Suprapubic skin (tissue), 4 donors: ENCODE measurements around the gene TCEA2. TPM values are rescaled to one million over a fixed set of nuclear protein-coding genes. Genes with fewer than 3 reads are reported as not detected.

Experiments used
- DNase-seq, 2 donors: peaks; one replicate each; pipeline ENCODE4 v3.0.0-alpha.2; 2019; ENCODE audit warnings: low spot score in 2 of 2
- H3K27ac ChIP-seq: fragments of 200-600 bp; sonication (generic); one replicate; pipeline ENCODE4 v1.5.1; 2019
- H3K27me3 ChIP-seq: fragments of 200-600 bp; sonication (generic); one replicate; pipeline ENCODE4 v1.5.1; 2019
- H3K36me3 ChIP-seq: fragments of 200-600 bp; sonication (generic); one replicate; pipeline ENCODE4 v1.5.1; 2019
- H3K4me1 ChIP-seq: fragments of 200-600 bp; sonication (generic); one replicate; pipeline ENCODE4 v1.5.1; 2019
- H3K4me3 ChIP-seq: fragments of 200-600 bp; sonication (generic); one replicate; pipeline ENCODE4 v1.5.1; 2019; ENCODE audit warnings: mild to moderate bottlenecking
- H3K9me3 ChIP-seq: fragments of 200-600 bp; sonication (generic); one replicate; pipeline ENCODE4 v1.5.1; 2019
- EP300 ChIP-seq: sonication (generic); formaldehyde crosslinking; IDR thresholded peaks from one replicate; pipeline ENCODE4 v1.6.1; 2017; ENCODE audit warnings: antibody characterized with exemption
- POLR2A ChIP-seq, 2 donors: fragments of 450-650 bp; IDR thresholded peaks; one replicate each; pipeline ENCODE4 v1.6.1; 2017; ENCODE audit warnings: antibody characterized with exemption in 2 of 2, mild to moderate bottlenecking in 2 of 2, moderate library complexity in 2 of 2
- POLR2AphosphoS5 ChIP-seq, 3 donors: sonication (generic); formaldehyde crosslinking; IDR thresholded peaks; one replicate each; pipeline ENCODE4 v1.6.1; 2017; ENCODE audit warnings: antibody characterized with exemption in 3 of 3
- WGBS: methylation state at CpG from one replicate; pipeline ENCODE4 v1.1.5; 2018; 5-methylcytosine and 5-hydroxymethylcytosine counted together
- total RNA-seq, 4 donors: library from RNA; depleted of rRNA; stranded (reverse); fragments of >200 nt; gene quantifications; one replicate each; pipeline ENCODE4 v1.1.0, GENCODE V29; 2016
- TF ChIP-seq, protein P1 (sequence below), 2 donors: fragments of 200-600 bp in 1 of 2; fragments of 450-650 bp in 1 of 2; sonication (generic) in 1 of 2; IDR thresholded peaks; one replicate each; pipeline ENCODE4 v1.5.1; 2016 to 2019; ENCODE audit warnings: antibody characterized with exemption in 2 of 2, mild to moderate bottlenecking in 1 of 2, moderate library complexity in 1 of 2

The TCEA2 gene
- total RNA-seq, 4 donors from 2014 or later: 8.6 to 27.9 (median 13.2) TPM

DNA sequence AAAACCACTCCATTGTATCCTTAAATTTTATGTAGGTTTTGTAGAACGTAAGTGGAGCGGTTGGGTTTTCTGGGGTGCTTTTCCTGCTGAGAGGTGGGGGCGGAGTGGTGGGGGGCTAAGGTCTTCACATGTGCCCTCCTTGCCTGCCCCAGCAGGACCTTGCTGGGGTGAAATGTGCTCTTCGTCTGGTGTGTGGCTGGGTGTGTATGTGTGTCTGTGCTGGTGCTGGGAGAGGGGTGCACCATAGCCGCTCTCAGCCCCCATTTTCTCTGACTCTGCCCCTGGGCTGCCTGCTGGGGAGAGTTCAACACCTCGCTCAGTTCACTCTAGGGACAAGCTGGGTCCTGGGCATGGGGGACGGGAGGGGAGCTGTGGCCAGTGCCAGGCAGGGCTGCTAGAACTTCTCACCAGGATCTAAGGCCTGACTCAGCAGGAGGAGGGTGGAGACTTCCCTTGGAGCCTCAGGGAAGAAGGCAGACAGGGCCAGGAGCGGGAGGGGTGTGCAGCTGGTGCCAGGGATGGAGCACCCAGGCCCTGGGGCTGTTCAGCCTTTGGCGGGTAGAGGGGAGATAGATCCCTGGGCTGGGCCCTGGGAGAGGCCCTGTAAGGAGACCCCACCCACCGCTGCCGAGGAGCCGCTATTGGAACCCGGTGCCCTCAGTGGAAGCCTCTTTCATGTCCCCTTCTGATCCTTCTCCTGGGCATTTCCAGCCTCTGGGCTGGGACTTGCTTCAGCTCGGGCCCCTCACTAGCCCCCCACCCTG, 18.3 kb upstream of the TCEA2 start:
- no peaks in the 10 kb centered on the region for H3K9me3 ChIP-seq
- no peak overlapping the region for H3K4me3 ChIP-seq
- peaks cover 53% of the 10 kb centered on the region for H3K4me1 ChIP-seq
- TF ChIP-seq POLR2A (IDR thresholded peaks at IDR 0.05) (no peak), EP300 (no peak), POLR2AphosphoS5 (IDR thresholded peaks at IDR 0.05) (no peak)
- TF ChIP-seq, protein P1, sequence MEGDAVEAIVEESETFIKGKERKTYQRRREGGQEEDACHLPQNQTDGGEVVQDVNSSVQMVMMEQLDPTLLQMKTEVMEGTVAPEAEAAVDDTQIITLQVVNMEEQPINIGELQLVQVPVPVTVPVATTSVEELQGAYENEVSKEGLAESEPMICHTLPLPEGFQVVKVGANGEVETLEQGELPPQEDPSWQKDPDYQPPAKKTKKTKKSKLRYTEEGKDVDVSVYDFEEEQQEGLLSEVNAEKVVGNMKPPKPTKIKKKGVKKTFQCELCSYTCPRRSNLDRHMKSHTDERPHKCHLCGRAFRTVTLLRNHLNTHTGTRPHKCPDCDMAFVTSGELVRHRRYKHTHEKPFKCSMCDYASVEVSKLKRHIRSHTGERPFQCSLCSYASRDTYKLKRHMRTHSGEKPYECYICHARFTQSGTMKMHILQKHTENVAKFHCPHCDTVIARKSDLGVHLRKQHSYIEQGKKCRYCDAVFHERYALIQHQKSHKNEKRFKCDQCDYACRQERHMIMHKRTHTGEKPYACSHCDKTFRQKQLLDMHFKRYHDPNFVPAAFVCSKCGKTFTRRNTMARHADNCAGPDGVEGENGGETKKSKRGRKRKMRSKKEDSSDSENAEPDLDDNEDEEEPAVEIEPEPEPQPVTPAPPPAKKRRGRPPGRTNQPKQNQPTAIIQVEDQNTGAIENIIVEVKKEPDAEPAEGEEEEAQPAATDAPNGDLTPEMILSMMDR (IDR thresholded peaks at IDR 0.05): no peak
- 80% methylated on average over 3 of the region's 14 CpGs for WGBS
- H3K27ac ChIP-seq: peak overlapping the region; percentile 10
- DNase-seq: no peak
- peaks cover 63% of the 10 kb centered on the region for H3K27me3 ChIP-seq
- H3K36me3 ChIP-seq: no peaks in the 10 kb centered on the region

DNA sequence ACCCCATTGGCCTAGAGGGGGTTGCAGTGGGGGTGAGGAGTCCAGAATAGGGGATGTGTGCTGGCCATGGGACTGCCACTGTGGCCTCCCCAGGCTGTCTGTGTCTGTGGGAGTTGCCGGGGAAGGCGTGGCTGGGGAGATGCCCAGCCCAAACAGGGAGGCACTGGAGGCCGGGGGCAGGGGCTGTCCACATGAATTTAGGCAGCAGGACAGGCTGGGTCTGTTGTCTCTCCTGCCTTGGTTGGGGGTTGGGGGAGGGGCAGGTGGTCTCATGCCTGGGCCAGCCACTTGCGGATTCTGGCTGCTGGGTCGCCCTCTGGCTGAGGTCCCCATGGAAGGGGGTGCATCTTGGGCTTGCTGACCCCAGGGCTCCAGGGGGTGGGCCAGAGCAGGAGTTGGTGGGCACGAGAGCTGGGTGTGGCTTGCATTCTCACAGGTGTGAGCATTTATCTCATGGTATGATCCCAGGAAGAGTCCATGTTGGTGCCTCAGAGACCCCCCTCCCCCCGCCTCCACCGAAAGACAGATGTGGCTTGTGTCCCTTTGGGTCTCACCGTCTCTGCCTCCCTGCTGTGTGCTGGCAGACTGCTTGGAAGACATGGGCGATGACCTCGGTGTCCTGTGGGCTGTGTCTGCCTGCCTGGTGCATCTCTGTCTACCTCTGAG, 17.5 kb upstream of the TCEA2 start:
- peaks cover 53% of the 10 kb centered on the region for H3K4me1 ChIP-seq
- no peaks in the 10 kb centered on the region for H3K36me3 ChIP-seq
- H3K27ac ChIP-seq: no peak overlapping the region
- peak overlapping the region; percentile 43 for H3K4me3 ChIP-seq
- WGBS: 43% methylated on average over 6 of the region's 11 CpGs
- DNase-seq: no peak
- TF ChIP-seq POLR2AphosphoS5 (IDR thresholded peaks at IDR 0.05) (no peak), EP300 (no peak), POLR2A (IDR thresholded peaks at IDR 0.05) (no peak)
- TF ChIP-seq, protein P1 (IDR thresholded peaks at IDR 0.05): no peak
- peaks cover 65% of the 10 kb centered on the region for H3K27me3 ChIP-seq
- no peaks in the 10 kb centered on the region for H3K9me3 ChIP-seq

- TF ChIP-seq POLR2A (IDR thresholded peaks at IDR 0.05): no peak
- no peak for TF ChIP-seq POLR2AphosphoS5 (IDR thresholded peaks at IDR 0.05)
- no peak for TF ChIP-seq EP300
- TF ChIP-seq, protein P1 (IDR thresholded peaks at IDR 0.05): no peak
- no peaks in the 10 kb centered on the region for H3K36me3 ChIP-seq
- H3K4me3 ChIP-seq: peak overlapping the region; percentile 43
- peaks cover 71% of the 10 kb centered on the region for H3K27me3 ChIP-seq
- peaks cover 38% of the 10 kb centered on the region for H3K4me1 ChIP-seq
- no peaks in the 10 kb centered on the region for H3K9me3 ChIP-seq
- 79% methylated on average over 8 of the region's 8 CpGs for WGBS
- no peak overlapping the region for H3K27ac ChIP-seq
- DNase-seq: no peak
Observed at GRCh38 chr20:64047046-64047389, 16.0 kb upstream of the TCEA2 start.

GRCh38 chr20:64047968-64048401, 15.0 kb upstream of the TCEA2 start:
- H3K36me3 ChIP-seq: no peaks in the 10 kb centered on the region
- no peak for DNase-seq
- no peak overlapping the region for H3K27ac ChIP-seq
- TF ChIP-seq POLR2AphosphoS5 (IDR thresholded peaks at IDR 0.05): no peak
- TF ChIP-seq POLR2A (IDR thresholded peaks at IDR 0.05): no peak
- TF ChIP-seq, protein P1 (IDR thresholded peaks at IDR 0.05): no peak
- TF ChIP-seq EP300: no peak
- H3K4me1 ChIP-seq: peaks cover 36% of the 10 kb centered on the region
- peaks cover 71% of the 10 kb centered on the region for H3K27me3 ChIP-seq
- H3K4me3 ChIP-seq: peak overlapping the region; percentile 43
- H3K9me3 ChIP-seq: no peaks in the 10 kb centered on the region
- WGBS: 63% methylated on average over 2 of the region's 49 CpGs

DNA sequence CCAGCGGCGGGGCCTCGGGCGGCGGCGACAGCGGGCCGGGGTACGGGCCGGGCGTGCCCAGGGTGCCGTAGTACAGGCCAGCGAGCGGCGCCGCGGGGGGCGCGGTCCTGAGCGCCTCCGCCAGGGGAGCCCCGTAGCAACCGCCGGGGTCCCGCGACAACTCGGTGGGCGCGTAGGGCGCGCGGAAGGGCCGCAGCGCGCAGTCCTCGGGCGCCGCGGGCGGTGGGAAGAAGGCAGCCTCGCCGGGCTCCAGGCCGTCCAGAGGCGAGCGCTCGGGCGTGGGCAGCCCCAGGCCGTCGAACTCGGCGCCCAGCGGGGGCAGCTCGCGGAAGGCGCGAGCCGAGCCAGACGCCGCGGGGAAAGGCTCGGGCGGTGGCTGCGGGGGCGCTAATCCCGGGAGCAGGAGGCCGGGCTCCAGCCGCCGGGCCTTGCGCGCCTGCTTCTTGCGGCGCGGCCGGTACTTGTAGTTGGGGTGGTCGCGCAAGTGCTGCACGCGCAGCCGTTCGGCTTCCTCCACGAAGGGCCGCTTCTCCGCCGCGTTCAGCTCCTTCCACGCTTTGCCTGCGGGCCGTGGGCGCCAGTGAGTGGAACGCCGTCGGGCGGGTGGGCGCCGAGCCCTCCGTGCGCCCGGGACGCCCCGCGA, 14.5 kb upstream of the TCEA2 start:
- no peaks in the 10 kb centered on the region for H3K36me3 ChIP-seq
- peaks cover 71% of the 10 kb centered on the region for H3K27me3 ChIP-seq
- H3K4me1 ChIP-seq: peaks cover 41% of the 10 kb centered on the region
- peak overlapping the region; percentile 43 for H3K4me3 ChIP-seq
- WGBS: no CpG with 5 or more reads among the region's 101 CpGs
- TF ChIP-seq, protein P1 (IDR thresholded peaks at IDR 0.05): no peak
- TF ChIP-seq POLR2A (IDR thresholded peaks at IDR 0.05): no peak
- no peak for TF ChIP-seq POLR2AphosphoS5 (IDR thresholded peaks at IDR 0.05)
- no peak for TF ChIP-seq EP300
- no peak overlapping the region for H3K27ac ChIP-seq
- H3K9me3 ChIP-seq: no peaks in the 10 kb centered on the region
- no peak for DNase-seq
